ENCODE measurements around the gene MDP1.
"Not testable (repeated sequence)": the region's sequence is repeated elsewhere in the genome, so short reads cannot be mapped to it uniquely, and the experiment has no call there.

Gene MDP1

DNA sequence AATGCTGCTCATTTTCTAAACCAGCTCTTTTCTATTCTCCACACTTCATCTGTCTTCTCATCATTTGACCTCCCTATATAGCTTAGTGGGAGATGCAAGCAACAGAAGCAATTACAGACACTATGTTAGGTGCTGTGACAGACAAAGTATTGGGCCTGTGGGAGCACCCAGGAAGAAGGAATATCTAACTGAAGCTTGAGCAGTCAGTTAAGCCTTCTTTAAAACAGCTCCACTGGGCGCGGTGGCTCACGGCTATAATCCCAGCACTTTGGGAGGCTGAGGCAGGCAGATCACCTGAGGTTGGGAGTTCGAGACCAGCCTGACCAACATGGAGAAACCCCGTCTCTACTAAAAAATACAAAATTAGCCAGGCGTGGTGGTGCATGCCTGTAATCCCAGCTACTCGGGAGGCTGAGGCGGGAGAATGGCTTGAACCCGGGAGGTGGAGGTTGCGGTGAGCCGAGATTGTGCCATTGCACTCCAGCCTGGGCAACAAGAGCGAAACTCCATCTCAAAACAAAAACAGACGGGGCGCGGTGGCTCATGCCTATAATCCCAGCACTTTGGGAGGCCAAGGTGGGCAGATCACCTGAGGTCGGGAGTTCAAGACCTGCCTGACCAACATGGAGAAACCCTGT is 12.5 kb downstream of the MDP1 start:
- not testable (repeated sequence) for H3K9me3 ChIP-seq (ENCODE audit: low read length); H3K9ac ChIP-seq (ENCODE audit: low read length); H3K27ac ChIP-seq (ENCODE audit: low read depth, low read length); H3K4me1 ChIP-seq (ENCODE audit: insufficient read depth, low read length); H3K27me3 ChIP-seq (ENCODE audit: control insufficient read depth in 1 of 2, insufficient read depth in 2 of 2, low read length in 2 of 2); H3K4me3 ChIP-seq (ENCODE audit: low read depth in 1 of 2, low read length in 2 of 2)
- H3K36me3 ChIP-seq (ENCODE audit: insufficient read depth, low read length), result peaks cover 29% of the 10 kb centered on the region

DNA sequence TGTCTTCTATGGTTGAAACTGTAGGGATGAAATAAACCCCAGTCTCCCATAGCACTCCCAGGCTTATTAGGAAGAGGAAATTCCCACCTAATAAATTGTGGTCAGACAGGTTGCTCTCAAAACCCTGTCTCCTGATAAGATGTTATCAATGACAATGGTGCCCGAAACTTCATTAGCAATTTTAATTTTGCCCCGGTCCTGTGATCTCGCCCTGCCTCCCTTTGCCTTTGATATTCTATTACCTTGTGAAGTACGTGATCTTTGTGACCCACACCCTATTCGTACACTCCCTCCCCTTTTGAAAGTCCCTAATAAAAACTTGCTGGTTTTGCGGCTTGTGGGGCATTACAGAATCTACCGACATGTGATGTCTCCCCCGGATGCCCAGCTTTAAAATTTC is 13.3 kb downstream of the MDP1 start:
- not testable (repeated sequence) for H3K4me3 ChIP-seq (ENCODE audit: low read depth in 1 of 2, low read length in 2 of 2); H3K9me3 ChIP-seq (ENCODE audit: low read length); H3K9ac ChIP-seq (ENCODE audit: low read length); H3K27me3 ChIP-seq (ENCODE audit: control insufficient read depth in 1 of 2, insufficient read depth in 2 of 2, low read length in 2 of 2); H3K27ac ChIP-seq (ENCODE audit: low read depth, low read length); H3K4me1 ChIP-seq (ENCODE audit: insufficient read depth, low read length)
- peaks cover 21% of the 10 kb centered on the region for H3K36me3 ChIP-seq (ENCODE audit: insufficient read depth, low read length)

- Histone ChIP-seq H3K9me3 (ENCODE audit: low read length) (no peaks in the 10 kb centered on the region), H3K36me3 (ENCODE audit: insufficient read depth, low read length) (no peaks in the 10 kb centered on the region), H3K4me3 (ENCODE audit: low read depth in 1 of 2, low read length in 2 of 2) (no peak overlapping the region), H3K9ac (ENCODE audit: low read length) (no peak overlapping the region), H3K27ac (ENCODE audit: low read depth, low read length) (no peak overlapping the region), H3K4me1 (ENCODE audit: insufficient read depth, low read length) (peaks cover 19% of the 10 kb centered on the region), H3K27me3 (ENCODE audit: control insufficient read depth in 1 of 2, insufficient read depth in 2 of 2, low read length in 2 of 2) (no peaks in the 10 kb centered on the region)
These were observed 16.9 kb downstream of the MDP1 start for GRCh38 chr14:24198814-24199524.

GRCh38 chr14:24197056-24197450 is 18.8 kb downstream of the MDP1 start:
- Histone ChIP-seq H3K4me3 (ENCODE audit: low read depth in 1 of 2, low read length in 2 of 2) (no peak overlapping the region), H3K4me1 (ENCODE audit: insufficient read depth, low read length) (peaks cover 20% of the 10 kb centered on the region), H3K9ac (ENCODE audit: low read length) (no peak overlapping the region)

GRCh38 chr14:24196071-24197055 is 19.5 kb downstream of the MDP1 start:
- no peaks in the 10 kb centered on the region for H3K9me3 ChIP-seq (ENCODE audit: low read length)
- H3K36me3 ChIP-seq (ENCODE audit: insufficient read depth, low read length), result peaks cover 16% of the 10 kb centered on the region
- peak overlapping the region; percentile 97 for H3K9ac ChIP-seq (ENCODE audit: low read length)
- peaks cover 20% of the 10 kb centered on the region for H3K4me1 ChIP-seq (ENCODE audit: insufficient read depth, low read length)
- H3K27ac ChIP-seq (ENCODE audit: low read depth, low read length), result peak overlapping the region; percentile 99
- peak overlapping the region; percentile 91 to 95 for H3K4me3 ChIP-seq (ENCODE audit: low read depth in 1 of 2, low read length in 2 of 2)
- no peaks in the 10 kb centered on the region for H3K27me3 ChIP-seq (ENCODE audit: control insufficient read depth in 1 of 2, insufficient read depth in 2 of 2, low read length in 2 of 2)

More at GRCh38 chr14:24197056-24197450, 18.8 kb downstream of the MDP1 start:
- Histone ChIP-seq H3K27me3 (ENCODE audit: control insufficient read depth in 1 of 2, insufficient read depth in 2 of 2, low read length in 2 of 2) (no peaks in the 10 kb centered on the region), H3K9me3 (ENCODE audit: low read length) (no peaks in the 10 kb centered on the region), H3K36me3 (ENCODE audit: insufficient read depth, low read length) (peaks cover 12% of the 10 kb centered on the region), H3K27ac (ENCODE audit: low read depth, low read length) (no peak overlapping the region)

GRCh38 chr14:24195186-24196070 is 20.4 kb downstream of the MDP1 start, which contains the start of gene TM9SF1:
Gene TM9SF1 (minus strand): TSS chr14:24195441. CDS start chr14:24195019, 422 bp downstream.
- H3K9me3 ChIP-seq (ENCODE audit: low read length), result no peaks in the 10 kb centered on the region
- H3K27me3 ChIP-seq (ENCODE audit: control insufficient read depth in 1 of 2, insufficient read depth in 2 of 2, low read length in 2 of 2), result no peaks in the 10 kb centered on the region
- peak within 1 kb of the TSS; percentile 97 for H3K9ac ChIP-seq (ENCODE audit: low read length)
- H3K4me3 ChIP-seq (ENCODE audit: low read depth in 1 of 2, low read length in 2 of 2), result peak within 1 kb of the TSS; percentile 91 to 95
- H3K4me1 ChIP-seq (ENCODE audit: insufficient read depth, low read length), result peaks cover 20% of the 10 kb centered on the region
- H3K27ac ChIP-seq (ENCODE audit: low read depth, low read length), result peak within 1 kb of the TSS; percentile 99
- H3K36me3 ChIP-seq (ENCODE audit: insufficient read depth, low read length), result peaks cover 16% of the 10 kb centered on the region

DNA sequence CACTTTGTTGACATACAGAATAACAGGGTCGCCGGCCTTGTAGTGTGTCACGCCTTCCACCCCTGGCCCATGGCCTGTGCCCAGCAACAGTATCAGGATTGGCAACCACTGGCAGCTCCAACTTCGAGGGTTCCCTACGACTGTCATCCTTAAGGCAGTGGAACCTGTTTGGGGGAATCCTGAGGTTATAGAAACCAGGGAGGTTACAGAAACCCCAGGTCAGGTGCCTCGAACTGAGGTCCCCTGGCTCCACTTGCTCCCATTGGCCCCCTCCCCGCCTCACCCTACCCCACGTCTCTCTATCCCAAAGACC is 21.0 kb downstream of the MDP1 start:
- Histone ChIP-seq H3K36me3 (ENCODE audit: insufficient read depth, low read length) (peaks cover 16% of the 10 kb centered on the region), H3K27me3 (ENCODE audit: control insufficient read depth in 1 of 2, insufficient read depth in 2 of 2, low read length in 2 of 2) (no peaks in the 10 kb centered on the region), H3K4me3 (ENCODE audit: low read depth in 1 of 2, low read length in 2 of 2) (peak overlapping the region; percentile 91 to 95), H3K27ac (ENCODE audit: low read depth, low read length) (peak overlapping the region; percentile 99), H3K9ac (ENCODE audit: low read length) (peak overlapping the region; percentile 76), H3K9me3 (ENCODE audit: low read length) (no peaks in the 10 kb centered on the region), H3K4me1 (ENCODE audit: insufficient read depth, low read length) (peaks cover 20% of the 10 kb centered on the region)

- Histone ChIP-seq H3K9ac (ENCODE audit: low read length) (peak overlapping the region; percentile 76), H3K27ac (ENCODE audit: low read depth, low read length) (peak overlapping the region; percentile 99), H3K9me3 (ENCODE audit: low read length) (no peaks in the 10 kb centered on the region), H3K36me3 (ENCODE audit: insufficient read depth, low read length) (peaks cover 16% of the 10 kb centered on the region), H3K4me1 (ENCODE audit: insufficient read depth, low read length) (peaks cover 20% of the 10 kb centered on the region), H3K4me3 (ENCODE audit: low read depth in 1 of 2, low read length in 2 of 2) (peak overlapping the region; percentile 91 to 95), H3K27me3 (ENCODE audit: control insufficient read depth in 1 of 2, insufficient read depth in 2 of 2, low read length in 2 of 2) (no peaks in the 10 kb centered on the region)
These were observed 21.5 kb downstream of the MDP1 start for GRCh38 chr14:24194186-24194872.

GRCh38 chr14:24192933-24193332 is 22.9 kb downstream of the MDP1 start:
- no peaks in the 10 kb centered on the region for H3K9me3 ChIP-seq (ENCODE audit: low read length)
- no peaks in the 10 kb centered on the region for H3K27me3 ChIP-seq (ENCODE audit: control insufficient read depth in 1 of 2, insufficient read depth in 2 of 2, low read length in 2 of 2)
- H3K4me3 ChIP-seq (ENCODE audit: low read depth in 1 of 2, low read length in 2 of 2), result no peak overlapping the region
- H3K4me1 ChIP-seq (ENCODE audit: insufficient read depth, low read length), result peaks cover 21% of the 10 kb centered on the region
- H3K27ac ChIP-seq (ENCODE audit: low read depth, low read length), result no peak overlapping the region
- peaks cover 16% of the 10 kb centered on the region for H3K36me3 ChIP-seq (ENCODE audit: insufficient read depth, low read length)
- no peak overlapping the region for H3K9ac ChIP-seq (ENCODE audit: low read length)

DNA sequence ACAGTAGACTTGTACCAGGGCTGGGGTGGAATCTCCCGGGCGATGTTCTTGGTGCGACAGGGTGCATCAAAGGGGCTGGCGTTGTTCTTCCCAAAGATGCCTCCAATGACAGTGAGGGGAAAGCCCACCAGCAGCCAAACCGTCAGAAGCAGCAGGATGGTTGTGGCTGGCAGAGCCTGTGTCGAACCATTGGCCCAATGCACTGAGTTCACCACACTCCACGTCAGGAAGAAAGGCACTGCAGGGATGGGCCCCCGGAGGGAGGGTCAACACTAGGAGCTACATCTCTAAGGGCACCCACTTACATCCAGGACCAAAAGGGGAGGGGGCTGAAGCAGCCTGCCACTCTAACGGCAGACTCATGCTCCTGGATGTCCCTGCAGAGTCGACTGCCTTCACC is 25.4 kb downstream of the MDP1 start:
- no peak overlapping the region for H3K9ac ChIP-seq (ENCODE audit: low read length)
- H3K9me3 ChIP-seq (ENCODE audit: low read length), result no peaks in the 10 kb centered on the region
- H3K4me3 ChIP-seq (ENCODE audit: low read depth in 1 of 2, low read length in 2 of 2), result no peak overlapping the region
- no peak overlapping the region for H3K27ac ChIP-seq (ENCODE audit: low read depth, low read length)
- peaks cover 32% of the 10 kb centered on the region for H3K36me3 ChIP-seq (ENCODE audit: insufficient read depth, low read length)
- H3K4me1 ChIP-seq (ENCODE audit: insufficient read depth, low read length), result peaks cover 23% of the 10 kb centered on the region
- H3K27me3 ChIP-seq (ENCODE audit: control insufficient read depth in 1 of 2, insufficient read depth in 2 of 2, low read length in 2 of 2), result no peaks in the 10 kb centered on the region
